Parathyroid adenoma (tissue), 2 donors: ENCODE data around the gene USP26.
"Not testable (repeated sequence)": the region's sequence is repeated elsewhere in the genome, so short reads cannot be mapped to it uniquely, and the experiment has no call there.

ENCODE experiments used
- H2AFZ ChIP-seq: fragments of 300-600 bp; sonication (generic); one replicate; pipeline ENCODE4 v1.7.0; 2017; ENCODE audit warnings: antibody characterized with exemption, mild to moderate bottlenecking
- H3K27ac ChIP-seq: fragments of 300-600 bp; sonication (generic); one replicate; pipeline ENCODE4 v1.7.0; 2017
- H3K27me3 ChIP-seq: fragments of 300-600 bp; sonication (generic); one replicate; pipeline ENCODE4 v1.7.0; 2017; ENCODE audit warnings: low read length; ENCODE audit not compliant: control insufficient read depth, insufficient read depth
- H3K36me3 ChIP-seq: fragments of 300-600 bp; sonication (generic); one replicate; pipeline ENCODE4 v1.7.0; 2017; ENCODE audit warnings: low read length; ENCODE audit not compliant: control insufficient read depth, insufficient read depth
- H3K4me1 ChIP-seq: fragments of 300-600 bp; sonication (generic); one replicate; pipeline ENCODE4 v1.7.0; 2017; ENCODE audit warnings: control low read depth
- H3K4me2 ChIP-seq: fragments of 300-600 bp; sonication (generic); one replicate; pipeline ENCODE4 v1.7.0; 2017; ENCODE audit warnings: low read length
- H3K4me3 ChIP-seq: fragments of 300-600 bp; sonication (generic); one replicate; pipeline ENCODE4 v1.7.0; 2017; ENCODE audit warnings: low read depth, low read length
- H3K79me2 ChIP-seq: fragments of 300-600 bp; sonication (generic); one replicate; pipeline ENCODE4 v1.7.0; 2017; ENCODE audit warnings: control low read depth
- H3K9ac ChIP-seq: fragments of 300-600 bp; sonication (generic); one replicate; pipeline ENCODE4 v1.7.0; 2017; ENCODE audit warnings: mild to moderate bottlenecking
- H3K9me3 ChIP-seq: fragments of 300-600 bp; sonication (generic); one replicate; pipeline ENCODE4 v1.7.0; 2017; ENCODE audit warnings: low read length; ENCODE audit not compliant: control insufficient read depth
- TF ChIP-seq, protein P1 (sequence below): fragments of 300-600 bp; sonication (generic); IDR thresholded peaks from one replicate; pipeline ENCODE4 v1.7.0; 2017; ENCODE audit warnings: antibody characterized with exemption, mild to moderate bottlenecking
- donor health status: primary hyperparathyroidism.

Gene USP26

DNA sequence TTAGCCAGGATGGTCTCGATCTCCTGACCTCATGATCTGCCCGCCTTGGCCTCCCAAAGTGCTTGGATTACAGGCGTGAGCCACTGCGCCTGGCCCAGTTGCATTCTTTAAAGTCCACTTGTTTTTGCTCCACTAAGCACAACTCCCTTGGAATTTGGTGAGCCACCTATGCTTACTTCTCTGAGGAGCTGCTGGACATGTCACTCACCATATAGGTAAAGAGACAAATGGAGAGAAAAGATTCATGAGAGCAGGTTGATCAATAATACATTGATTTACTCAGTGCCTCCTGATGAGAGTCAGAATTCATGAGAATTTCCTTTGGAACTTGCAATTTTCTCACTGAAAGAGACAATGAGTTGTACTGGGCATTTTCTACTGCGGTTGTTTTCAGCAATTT lies 48.2 kb downstream of the USP26 start:
- Histone ChIP-seq H3K27me3 (no peaks in the 10 kb centered on the region), H3K4me2 (no peak overlapping the region), H3K9me3 (no peaks in the 10 kb centered on the region), H2AFZ (no peak overlapping the region), H3K27ac (no peak overlapping the region), H3K36me3 (no peaks in the 10 kb centered on the region), H3K4me1 (no peaks in the 10 kb centered on the region), H3K9ac (no peak overlapping the region), H3K79me2 (no peaks in the 10 kb centered on the region), H3K4me3 (no peak overlapping the region)
- TF ChIP-seq, protein P1, sequence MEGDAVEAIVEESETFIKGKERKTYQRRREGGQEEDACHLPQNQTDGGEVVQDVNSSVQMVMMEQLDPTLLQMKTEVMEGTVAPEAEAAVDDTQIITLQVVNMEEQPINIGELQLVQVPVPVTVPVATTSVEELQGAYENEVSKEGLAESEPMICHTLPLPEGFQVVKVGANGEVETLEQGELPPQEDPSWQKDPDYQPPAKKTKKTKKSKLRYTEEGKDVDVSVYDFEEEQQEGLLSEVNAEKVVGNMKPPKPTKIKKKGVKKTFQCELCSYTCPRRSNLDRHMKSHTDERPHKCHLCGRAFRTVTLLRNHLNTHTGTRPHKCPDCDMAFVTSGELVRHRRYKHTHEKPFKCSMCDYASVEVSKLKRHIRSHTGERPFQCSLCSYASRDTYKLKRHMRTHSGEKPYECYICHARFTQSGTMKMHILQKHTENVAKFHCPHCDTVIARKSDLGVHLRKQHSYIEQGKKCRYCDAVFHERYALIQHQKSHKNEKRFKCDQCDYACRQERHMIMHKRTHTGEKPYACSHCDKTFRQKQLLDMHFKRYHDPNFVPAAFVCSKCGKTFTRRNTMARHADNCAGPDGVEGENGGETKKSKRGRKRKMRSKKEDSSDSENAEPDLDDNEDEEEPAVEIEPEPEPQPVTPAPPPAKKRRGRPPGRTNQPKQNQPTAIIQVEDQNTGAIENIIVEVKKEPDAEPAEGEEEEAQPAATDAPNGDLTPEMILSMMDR = no peak

DNA sequence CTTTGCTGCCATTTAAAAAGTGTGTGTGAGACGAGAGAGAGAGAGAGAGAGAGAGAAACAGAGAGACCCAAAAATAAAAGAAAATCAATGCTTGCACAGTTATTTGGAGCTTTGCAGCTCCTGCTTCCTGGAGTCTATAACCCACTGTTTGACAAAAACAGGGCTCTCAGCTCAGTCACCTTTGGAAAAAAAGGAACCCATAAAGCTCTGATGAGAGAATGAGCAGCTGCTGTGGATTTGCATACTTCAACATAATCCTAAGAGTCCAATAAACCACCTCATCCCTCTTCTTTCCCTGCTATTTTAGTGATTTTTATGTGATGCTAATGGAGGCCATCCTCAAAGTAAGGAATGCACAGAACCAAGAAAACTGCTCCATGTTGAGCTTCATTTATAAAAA lies 50.3 kb downstream of the USP26 start:
- H3K4me1 ChIP-seq = no peaks in the 10 kb centered on the region
- no peak overlapping the region for H3K4me3 ChIP-seq
- H3K9me3 ChIP-seq = no peaks in the 10 kb centered on the region
- no peaks in the 10 kb centered on the region for H3K27me3 ChIP-seq
- H2AFZ ChIP-seq = no peak overlapping the region
- H3K27ac ChIP-seq = no peak overlapping the region
- TF ChIP-seq, protein P1 = no peak
- H3K9ac ChIP-seq = no peak overlapping the region
- H3K79me2 ChIP-seq = no peaks in the 10 kb centered on the region
- H3K4me2 ChIP-seq = no peak overlapping the region
- no peaks in the 10 kb centered on the region for H3K36me3 ChIP-seq

DNA sequence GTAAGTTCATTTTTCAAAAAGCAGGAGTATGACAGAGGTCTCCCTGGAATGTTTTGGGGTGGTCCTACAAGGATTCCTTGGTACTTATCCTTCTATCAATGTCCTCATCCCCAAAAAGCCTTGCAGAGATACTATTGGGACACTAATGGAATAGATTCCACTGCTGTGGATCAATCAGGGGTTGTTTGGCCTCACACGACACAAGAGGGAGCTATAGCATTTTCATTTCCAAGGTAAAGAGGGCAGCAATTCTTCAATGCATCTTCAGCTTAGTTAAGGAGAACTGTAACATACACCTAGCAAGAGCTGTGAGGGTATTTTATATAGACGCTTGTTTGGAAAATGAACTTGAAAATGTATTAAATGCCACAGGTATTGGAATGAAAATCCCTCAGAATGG lies 50.9 kb downstream of the USP26 start:
- Histone ChIP-seq H3K4me3 (no peak overlapping the region), H3K9me3 (no peaks in the 10 kb centered on the region), H3K4me2 (no peak overlapping the region), H3K36me3 (no peaks in the 10 kb centered on the region), H3K79me2 (no peaks in the 10 kb centered on the region), H3K9ac (no peak overlapping the region), H2AFZ (no peak overlapping the region), H3K27me3 (no peaks in the 10 kb centered on the region), H3K4me1 (no peaks in the 10 kb centered on the region), H3K27ac (no peak overlapping the region)
- TF ChIP-seq, protein P1 = no peak

DNA sequence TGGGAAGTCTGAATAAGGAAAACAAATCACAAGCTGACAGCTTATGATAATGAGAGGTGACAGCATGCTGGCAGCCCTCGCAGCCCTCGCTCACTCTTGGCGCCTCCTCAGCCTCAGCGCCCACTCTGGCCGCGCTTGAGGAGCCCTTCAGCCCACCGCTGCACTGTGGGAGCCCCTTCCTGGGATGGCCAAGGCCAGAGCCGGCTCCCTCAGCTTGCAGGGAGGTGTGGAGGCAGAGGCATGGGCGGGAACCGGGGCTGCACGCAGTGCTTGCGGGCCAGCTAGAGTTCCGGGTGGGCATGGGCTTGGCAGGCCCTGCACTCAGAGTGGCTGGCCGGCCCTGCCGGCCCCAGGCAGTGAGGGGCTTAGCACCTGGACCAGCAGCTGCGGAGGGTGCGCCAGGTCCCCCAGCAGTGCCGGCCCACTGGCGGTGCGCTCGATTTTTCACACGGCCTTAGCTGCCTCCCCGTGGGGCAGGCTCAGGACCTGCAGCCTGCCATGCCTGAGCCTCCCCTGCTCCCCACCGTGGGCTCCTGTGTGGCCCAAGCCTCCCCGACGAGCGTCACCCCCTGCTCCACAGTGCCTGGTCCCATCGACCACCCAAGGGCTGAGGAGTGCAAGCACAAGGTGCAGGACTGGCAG lies 52.6 kb downstream of the USP26 start:
- not testable (repeated sequence) for H3K36me3 ChIP-seq, H3K27ac ChIP-seq, H3K4me3 ChIP-seq, H3K79me2 ChIP-seq, H3K27me3 ChIP-seq, H2AFZ ChIP-seq, H3K4me2 ChIP-seq, H3K9ac ChIP-seq, H3K9me3 ChIP-seq, H3K4me1 ChIP-seq

DNA sequence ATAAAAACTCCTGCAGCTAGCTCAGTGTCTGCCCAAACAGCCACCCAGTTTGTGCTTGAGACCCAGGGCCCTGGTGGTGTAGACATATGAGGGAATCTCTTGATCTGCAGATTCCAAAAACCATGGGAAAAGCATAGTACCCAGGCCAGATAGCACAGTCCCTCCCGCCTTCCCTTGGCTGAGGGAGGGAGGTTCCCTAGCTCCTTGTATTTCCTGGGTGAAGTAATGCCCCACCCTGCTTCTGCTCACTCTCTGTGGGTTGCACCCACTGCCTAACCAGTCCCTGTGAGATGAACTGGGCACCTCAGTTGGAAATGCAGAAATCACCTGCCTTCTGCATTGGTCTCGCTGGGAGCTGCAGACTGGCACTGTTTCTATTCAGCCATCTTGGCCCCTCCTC lies 54.6 kb downstream of the USP26 start:
- Histone ChIP-seq H3K9ac (no peak overlapping the region), H3K4me3 (no peak overlapping the region), H3K27me3 (no peaks in the 10 kb centered on the region), H3K4me2 (no peak overlapping the region), H2AFZ (no peak overlapping the region), H3K36me3 (no peaks in the 10 kb centered on the region), H3K79me2 (no peaks in the 10 kb centered on the region), H3K27ac (no peak overlapping the region), H3K9me3 (no peaks in the 10 kb centered on the region), H3K4me1 (no peaks in the 10 kb centered on the region)
- TF ChIP-seq, protein P1 = no peak
